Glutamatergic neuron (in vitro differentiated cells): ENCODE results near the gene LYRM4. TPM values are rescaled to one million over a fixed set of nuclear protein-coding genes. Genes with fewer than 3 reads are reported as not detected.

Experiments
- DNase-seq: peaks from one replicate; pipeline ENCODE4 v3.0.0; 2022
- H3K27ac Mint-ChIP-seq: one replicate; pipeline ENCODE4 v1.8.0; 2020; ENCODE audit warnings: mild to moderate bottlenecking, mixed read lengths, inconsistent platforms; ENCODE audit not compliant: unreplicated experiment
- H3K27me3 Mint-ChIP-seq: one replicate; pipeline ENCODE4 v1.8.0; 2020; ENCODE audit warnings: mild to moderate bottlenecking, moderate library complexity, mixed read lengths, inconsistent platforms; ENCODE audit not compliant: unreplicated experiment
- H3K36me3 Mint-ChIP-seq: one replicate; pipeline ENCODE4 v1.8.0; 2020; ENCODE audit warnings: mild to moderate bottlenecking, mixed read lengths, inconsistent platforms; ENCODE audit not compliant: unreplicated experiment
- H3K4me1 Mint-ChIP-seq: one replicate; pipeline ENCODE4 v1.8.0; 2020; ENCODE audit warnings: mild to moderate bottlenecking, low read depth, mixed read lengths, inconsistent platforms; ENCODE audit not compliant: unreplicated experiment
- H3K4me3 Mint-ChIP-seq: one replicate; pipeline ENCODE4 v1.8.0; 2020; ENCODE audit warnings: mild to moderate bottlenecking, mixed read lengths, inconsistent platforms; ENCODE audit not compliant: unreplicated experiment
- H3K9me3 Mint-ChIP-seq: one replicate; pipeline ENCODE4 v1.8.0; 2020; ENCODE audit warnings: mild to moderate bottlenecking, moderate library complexity, mixed read lengths, inconsistent platforms; ENCODE audit not compliant: unreplicated experiment
- CTCF ChIP-seq: fragments of 200-600 bp; sonication (generic); IDR thresholded peaks from one replicate; pipeline ENCODE4 v1.5.0; 2021; ENCODE audit not compliant: partially characterized antibody, unreplicated experiment
- total RNA-seq: library from RNA; stranded (reverse); fragmentation: NEBNext Ultra II Directional; extraction: Animal tissue kit (Norgen Biotek cat#: 25700); gene quantifications from one replicate; pipeline ENCODE4 v1.2.1, GENCODE V29; 2021; ENCODE audit not compliant: unreplicated experiment

LYRM4 gene
- total RNA-seq, 1 donor from 2014 or later: 29.5 TPM

- no peak for TF ChIP-seq CTCF
- no peak for DNase-seq
- no peaks in the 10 kb centered on the region for H3K27me3 Mint-ChIP-seq
- no peak overlapping the region for H3K4me3 Mint-ChIP-seq
- H3K9me3 Mint-ChIP-seq: no peaks in the 10 kb centered on the region
- no peaks in the 10 kb centered on the region for H3K4me1 Mint-ChIP-seq
- H3K27ac Mint-ChIP-seq: no peak overlapping the region
- no peaks in the 10 kb centered on the region for H3K36me3 Mint-ChIP-seq
These were observed 141.4 kb downstream of the LYRM4 start for GRCh38 chr6:5119090-5119951.

GRCh38 chr6:5116243-5116991 lies 144.3 kb downstream of the LYRM4 start:
- H3K27ac Mint-ChIP-seq: no peak overlapping the region
- H3K4me1 Mint-ChIP-seq: no peaks in the 10 kb centered on the region
- peaks cover 2% of the 10 kb centered on the region for H3K27me3 Mint-ChIP-seq

GRCh38 chr6:5115168-5115567 lies 145.6 kb downstream of the LYRM4 start:
- no peaks in the 10 kb centered on the region for H3K4me1 Mint-ChIP-seq
- no peak for TF ChIP-seq CTCF
- H3K36me3 Mint-ChIP-seq: peaks cover 6% of the 10 kb centered on the region
- no peak overlapping the region for H3K4me3 Mint-ChIP-seq
- peaks cover 2% of the 10 kb centered on the region for H3K27me3 Mint-ChIP-seq
- H3K27ac Mint-ChIP-seq: no peak overlapping the region
- H3K9me3 Mint-ChIP-seq: no peaks in the 10 kb centered on the region
- DNase-seq: no peak

More at GRCh38 chr6:5116243-5116991, 144.3 kb downstream of the LYRM4 start:
- H3K36me3 Mint-ChIP-seq: peaks cover 3% of the 10 kb centered on the region
- H3K9me3 Mint-ChIP-seq: no peaks in the 10 kb centered on the region
- no peak overlapping the region for H3K4me3 Mint-ChIP-seq
- no peak for TF ChIP-seq CTCF
- DNase-seq: no peak

GRCh38 chr6:5113096-5113495 lies 147.7 kb downstream of the LYRM4 start:
- Mint-ChIP-seq H3K4me3 (no peak overlapping the region), H3K27ac (no peak overlapping the region)

More at GRCh38 chr6:5113096-5113495, 147.7 kb downstream of the LYRM4 start:
- no peak for DNase-seq
- Mint-ChIP-seq H3K4me1 (no peaks in the 10 kb centered on the region), H3K9me3 (no peaks in the 10 kb centered on the region), H3K36me3 (peaks cover 6% of the 10 kb centered on the region), H3K27me3 (peaks cover 2% of the 10 kb centered on the region)
- no peak for TF ChIP-seq CTCF
